Activated CD4-positive, alpha-beta T cell treated with anti-CD3 and anti-CD28 coated beads for 1 hour (primary cell): Measurements from ENCODE around the gene SCFD2.
"Not testable (repeated sequence)": the region's sequence is repeated elsewhere in the genome, so short reads cannot be mapped to it uniquely, and the experiment has no call there.

ENCODE experiments used
- DNase-seq: peaks from one replicate; pipeline ENCODE4 v3.0.0-alpha.2; 2020

The SCFD2 gene

DNA sequence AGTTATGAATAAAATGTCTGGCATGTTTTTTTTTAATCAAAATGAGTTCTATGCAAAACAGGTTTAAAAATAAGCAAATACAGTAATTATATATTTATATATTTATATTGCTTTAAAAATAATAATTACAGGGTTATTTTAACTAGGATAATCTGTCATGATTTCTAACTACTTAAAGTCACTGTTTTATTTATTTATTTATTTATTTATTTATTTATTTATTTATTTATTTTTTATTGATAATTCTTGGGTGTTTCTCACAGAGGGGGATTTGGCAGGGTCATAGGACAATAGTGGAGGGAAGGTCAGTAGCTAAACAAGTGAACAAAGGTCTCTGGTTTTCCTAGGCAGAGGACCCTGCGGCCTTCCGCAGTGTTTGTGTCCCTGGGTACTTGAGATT, 129.2 kb downstream of the SCFD2 start:
- not testable (repeated sequence) for DNase-seq

DNA sequence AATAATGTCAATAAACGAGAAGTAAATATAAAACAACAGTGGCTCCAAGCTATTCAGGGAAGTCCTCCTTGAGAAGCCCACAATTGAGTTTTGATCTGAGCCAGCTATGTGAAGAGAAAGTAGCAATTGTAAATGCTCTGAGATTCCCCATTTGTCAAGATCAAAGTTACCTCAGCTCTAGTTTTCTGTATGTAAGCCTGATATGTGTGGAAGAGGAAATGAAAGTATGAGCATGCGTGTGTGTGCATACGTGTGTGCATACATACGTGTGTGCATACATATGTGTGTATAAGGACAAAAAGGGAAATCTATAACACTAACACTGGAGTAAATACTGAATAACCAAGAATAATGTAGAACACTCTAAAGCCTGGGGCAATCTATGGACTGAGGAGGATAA, 130.3 kb downstream of the SCFD2 start:
- no peak for DNase-seq

DNA sequence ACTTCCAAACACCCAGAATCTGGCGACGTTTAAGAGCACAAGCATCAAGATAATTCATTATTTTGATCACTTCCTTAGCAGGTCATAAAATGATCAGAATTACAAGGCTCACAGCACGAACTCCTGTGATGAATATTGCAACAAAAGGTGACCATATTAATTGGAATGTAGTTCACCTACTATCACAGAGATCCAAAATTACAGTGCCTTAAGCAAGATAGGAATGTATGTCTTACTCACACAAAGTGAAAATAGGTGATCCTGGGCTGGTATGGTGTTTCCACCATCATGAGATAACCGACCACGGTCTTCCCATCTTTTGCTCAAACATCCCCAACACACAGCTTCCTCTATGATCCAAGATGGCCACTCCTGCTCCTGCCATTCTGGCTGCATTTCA, 131.2 kb downstream of the SCFD2 start:
- DNase-seq, result no peak

DNA sequence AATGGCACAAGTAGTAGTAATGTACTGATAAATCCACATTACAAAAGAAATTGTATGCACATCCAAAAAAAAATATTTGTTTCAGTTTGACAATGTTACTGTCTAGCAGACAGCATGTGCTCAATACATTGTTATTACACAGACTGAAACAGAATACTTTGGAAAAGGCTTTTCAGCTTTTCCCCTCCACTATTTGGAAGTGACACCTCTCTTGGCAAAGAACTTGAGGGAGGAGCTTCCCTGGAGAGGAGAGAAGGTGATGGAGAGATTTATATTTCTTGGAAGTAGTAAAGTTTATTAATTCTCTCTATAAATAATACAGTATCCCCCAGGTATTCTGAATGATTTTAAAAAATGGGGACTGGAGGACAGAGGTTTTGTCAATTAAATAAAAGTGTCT, 131.8 kb downstream of the SCFD2 start:
- DNase-seq, result no peak

DNA sequence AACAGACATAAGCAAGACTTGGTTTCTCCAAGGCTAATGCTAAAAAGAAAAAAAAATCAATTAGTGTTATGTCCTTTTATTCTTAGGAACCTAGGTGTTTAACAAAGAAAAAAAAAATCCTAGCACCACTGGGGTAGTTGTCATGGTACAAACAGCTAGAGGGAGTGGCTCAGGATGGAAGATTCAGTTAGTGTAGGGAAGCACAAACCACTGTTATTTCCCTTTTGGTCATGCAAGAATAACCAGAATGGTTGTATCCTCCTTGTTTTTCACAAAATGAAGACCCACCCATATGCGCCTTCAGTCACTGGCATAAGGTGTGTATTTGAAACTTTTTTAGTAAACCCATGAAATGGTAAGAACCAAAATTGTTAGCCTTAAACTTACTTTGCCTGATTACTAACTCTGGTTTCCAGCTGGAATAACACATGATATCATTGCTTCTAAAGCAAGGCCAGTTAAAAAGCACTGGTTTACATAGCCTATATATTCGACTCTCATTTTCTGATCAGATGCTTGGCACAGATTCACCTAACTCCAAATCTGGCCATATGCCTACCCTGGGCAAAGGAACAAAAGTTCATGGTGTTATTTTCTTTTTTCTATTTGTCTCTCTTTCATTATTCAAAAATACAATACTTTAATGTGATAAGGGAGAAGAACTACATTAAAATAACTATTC, 132.6 kb downstream of the SCFD2 start:
- DNase-seq, result no peak

DNA sequence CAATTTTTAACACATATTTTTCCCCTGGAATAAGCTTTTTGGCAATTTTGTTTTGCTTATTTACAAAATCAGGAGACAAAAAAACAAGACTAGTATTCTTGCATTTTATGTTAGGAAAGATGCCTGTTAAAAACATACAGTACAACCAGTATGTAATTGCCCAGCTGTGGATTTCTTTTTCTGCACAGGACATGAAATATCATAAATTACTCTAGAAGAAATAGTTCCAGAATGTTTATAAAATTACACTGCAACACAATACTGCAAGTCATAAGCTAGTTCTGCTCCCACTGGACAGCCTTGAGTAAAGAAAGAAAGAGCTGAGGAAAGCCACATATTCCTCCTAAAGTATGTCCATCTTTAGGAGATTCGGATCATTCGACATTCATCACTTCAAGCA, 133.5 kb downstream of the SCFD2 start:
- DNase-seq, result no peak

DNA sequence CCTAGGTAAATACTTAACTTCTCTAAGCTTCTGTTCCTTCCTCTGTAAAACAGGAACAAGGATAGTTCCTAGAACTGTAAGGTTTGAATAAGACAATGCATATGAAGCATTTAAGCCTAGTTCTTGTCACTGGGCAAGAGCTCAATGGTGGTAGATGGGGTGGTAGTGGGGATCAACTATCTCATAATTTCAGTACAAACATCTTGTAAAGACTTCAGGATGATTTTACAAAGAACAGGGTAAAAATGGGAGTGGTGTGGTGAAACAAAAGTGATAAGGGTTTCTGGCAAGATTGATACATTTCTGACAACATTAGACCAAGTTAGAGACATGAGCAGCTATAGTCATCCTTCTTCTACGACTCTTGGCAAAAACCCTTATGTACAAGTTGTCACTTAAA, 137.8 kb downstream of the SCFD2 start:
- no peak for DNase-seq

DNA sequence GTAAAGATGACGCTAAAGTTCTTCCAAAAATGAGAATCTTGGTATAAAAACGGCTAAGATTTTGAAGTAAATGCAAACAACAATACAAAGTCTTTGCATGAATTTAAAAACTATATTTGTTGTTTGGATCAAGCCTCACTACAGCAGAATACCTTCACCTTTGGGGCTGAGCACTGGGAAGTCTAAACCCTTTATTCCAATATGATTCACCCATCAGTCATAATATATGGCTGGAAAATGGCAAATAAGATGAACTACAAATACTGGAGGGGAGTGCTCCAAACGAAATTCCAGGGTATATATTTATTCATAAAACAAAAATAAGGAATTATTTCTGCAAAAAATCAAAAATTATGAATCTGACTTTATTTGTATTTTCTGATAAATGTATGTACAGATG, 138.4 kb downstream of the SCFD2 start:
- DNase-seq, result no peak

DNA sequence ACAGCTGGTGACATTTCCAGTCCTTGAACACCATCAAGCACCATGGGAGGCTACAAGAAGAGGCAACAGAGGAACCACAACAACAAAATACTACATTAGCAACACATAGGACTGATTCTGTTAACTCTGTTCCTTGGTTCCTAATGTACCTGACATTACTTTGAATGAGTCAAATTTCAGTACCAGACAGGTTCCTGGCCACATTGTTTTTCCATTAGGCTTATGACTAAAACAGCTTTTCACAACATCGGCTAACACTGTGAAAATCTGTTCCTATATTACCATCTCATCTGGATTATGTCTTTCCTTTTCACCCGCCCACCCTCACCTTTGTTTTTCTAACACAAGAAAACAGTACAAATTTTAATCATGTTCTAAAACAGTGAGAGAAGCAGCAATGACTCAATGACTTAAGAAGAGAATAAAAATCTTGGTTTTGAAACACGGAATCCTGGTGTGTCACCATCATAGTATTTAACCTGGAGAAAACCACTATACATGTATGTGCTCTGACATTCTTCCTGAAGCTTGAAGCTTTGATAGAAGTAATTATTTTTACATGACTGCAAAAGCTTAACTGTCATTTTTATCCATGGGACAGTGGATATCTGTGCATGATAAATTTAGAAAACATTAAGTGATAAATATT, 143.9 kb downstream of the SCFD2 start:
- DNase-seq, result no peak

DNA sequence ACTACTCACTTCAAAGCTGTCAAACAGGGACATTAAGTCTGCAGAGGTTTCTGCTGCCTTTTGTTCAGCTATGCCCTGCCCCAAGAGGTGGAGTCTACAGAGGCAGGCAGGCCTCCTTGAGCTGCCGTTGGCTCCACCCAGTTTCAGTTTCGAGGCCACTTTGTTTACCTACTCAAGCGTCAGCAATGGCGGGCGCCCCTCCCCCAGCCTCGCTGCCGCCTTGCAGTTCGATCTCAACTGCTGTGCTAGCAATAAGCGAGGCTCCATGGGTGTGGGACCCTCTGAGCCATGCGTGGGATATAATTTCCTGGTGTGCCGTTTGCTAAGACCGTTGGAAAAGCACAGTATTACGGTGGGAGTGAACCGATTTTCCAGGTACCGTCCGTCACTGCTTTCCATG, 146.7 kb downstream of the SCFD2 start:
- not testable (repeated sequence) for DNase-seq

DNA sequence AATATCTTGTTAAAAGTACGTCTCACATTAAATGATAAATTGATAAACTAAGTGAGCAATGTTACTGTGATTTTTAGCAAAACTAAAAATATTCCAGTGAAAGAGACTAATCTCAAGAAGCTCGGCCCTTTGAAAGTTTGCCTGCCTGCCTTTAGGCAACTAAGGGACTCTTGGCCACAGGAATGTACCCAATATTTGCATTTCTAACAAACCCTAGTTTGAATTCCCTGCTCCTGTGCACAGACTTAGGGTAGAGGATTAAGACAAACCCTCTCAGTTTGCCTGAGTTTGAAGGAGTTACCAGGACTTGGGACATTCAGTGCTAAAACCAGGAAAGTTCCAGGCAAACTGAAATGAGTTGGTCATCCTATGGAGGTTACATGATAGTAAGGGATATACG, 157.1 kb downstream of the SCFD2 start:
- DNase-seq, result no peak

DNA sequence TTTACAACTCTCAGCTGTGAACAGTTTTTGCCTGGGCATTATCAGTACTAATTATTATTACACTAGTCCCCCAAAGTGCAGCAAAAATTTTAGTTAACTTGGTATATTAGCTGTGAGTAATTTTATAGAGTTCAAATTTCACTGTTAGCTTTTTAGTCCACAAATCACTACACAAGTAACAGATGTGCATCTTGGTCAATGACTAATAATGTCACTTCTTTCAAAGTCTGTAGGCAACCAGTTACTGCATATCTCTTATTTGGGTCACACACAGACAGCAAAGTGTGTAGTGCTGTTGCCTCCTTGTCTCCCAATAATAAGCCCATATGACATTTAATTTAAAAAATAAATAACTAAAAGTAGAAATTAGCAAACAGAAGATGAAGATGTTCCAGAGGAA, 159.9 kb downstream of the SCFD2 start:
- DNase-seq, result no peak

DNA sequence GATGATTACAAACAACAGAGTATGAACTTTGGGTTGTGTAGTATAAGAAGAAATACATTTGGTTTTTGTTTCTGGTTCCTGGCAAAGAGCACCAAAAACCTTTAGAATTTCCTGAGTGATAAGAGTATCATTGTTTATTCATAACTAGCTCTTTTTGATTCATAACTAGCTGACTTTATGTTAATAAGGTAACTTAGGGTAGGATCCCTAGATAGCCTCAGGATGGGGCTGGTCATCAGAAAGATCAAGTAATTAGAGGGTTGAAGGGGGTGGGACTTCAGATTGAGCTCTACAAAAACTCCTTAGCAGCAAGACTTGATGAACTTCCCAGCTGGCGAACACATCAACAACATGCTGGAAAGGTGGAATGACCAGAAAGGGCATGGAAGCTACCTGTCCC, 166.5 kb downstream of the SCFD2 start:
- DNase-seq, result no peak

DNA sequence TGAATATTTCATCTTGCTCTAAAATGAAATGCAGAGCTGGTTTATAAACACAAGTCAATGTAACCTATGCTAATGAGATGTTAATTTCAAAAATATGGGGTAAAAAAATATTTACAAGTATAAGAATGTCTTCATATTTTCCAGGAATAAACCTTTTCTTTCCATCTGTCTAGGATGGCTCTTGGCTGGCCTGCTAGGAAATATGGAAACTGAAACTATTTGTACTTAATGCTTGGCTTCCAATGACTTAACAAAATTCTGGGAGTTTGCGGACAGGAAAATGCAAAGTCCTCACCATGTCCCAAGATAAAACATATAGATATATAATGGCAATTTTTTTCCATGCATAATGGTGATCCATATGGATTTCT, 168.1 kb downstream of the SCFD2 start:
- DNase-seq, result no peak

DNA sequence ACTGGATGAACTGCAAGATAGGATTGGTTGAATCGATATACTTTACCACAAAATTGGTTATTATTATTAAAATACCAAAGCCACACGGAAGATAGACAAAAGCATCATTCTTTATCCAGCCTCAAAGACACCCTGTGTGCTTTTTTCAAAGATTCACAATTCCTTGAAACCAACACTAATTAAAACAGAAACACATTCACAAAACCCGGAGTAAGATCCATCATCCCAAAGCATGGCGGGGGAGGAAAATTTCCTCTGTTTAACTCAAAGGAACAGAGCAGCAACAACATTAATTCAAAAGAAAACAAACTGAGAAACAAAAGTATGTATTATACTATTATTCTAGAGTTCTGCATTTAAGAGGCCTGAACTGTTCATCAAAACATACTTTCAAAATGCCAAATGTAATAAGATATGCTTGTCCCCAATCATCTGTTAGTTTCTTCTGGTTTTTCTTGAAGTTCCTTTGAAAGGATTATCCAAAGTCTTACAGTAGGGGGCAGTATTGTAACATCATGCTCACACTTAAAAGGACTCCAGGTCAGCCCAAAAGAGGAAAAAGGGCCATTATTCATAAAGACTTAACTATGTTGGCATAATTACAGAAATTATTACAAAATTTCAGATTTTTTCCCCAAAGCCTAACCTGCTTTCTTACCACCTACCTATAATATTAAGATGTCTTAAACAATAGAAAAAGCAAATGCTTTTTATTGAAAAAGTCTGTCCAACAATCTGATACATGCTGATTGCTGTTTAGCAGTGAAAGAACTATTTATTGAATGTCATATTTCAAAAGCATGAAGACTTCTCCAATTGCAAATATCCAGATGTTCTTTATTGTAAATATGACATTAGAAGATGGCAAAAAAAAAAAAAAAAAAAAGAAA, 168.7 kb downstream of the SCFD2 start:
- DNase-seq, result no peak

DNA sequence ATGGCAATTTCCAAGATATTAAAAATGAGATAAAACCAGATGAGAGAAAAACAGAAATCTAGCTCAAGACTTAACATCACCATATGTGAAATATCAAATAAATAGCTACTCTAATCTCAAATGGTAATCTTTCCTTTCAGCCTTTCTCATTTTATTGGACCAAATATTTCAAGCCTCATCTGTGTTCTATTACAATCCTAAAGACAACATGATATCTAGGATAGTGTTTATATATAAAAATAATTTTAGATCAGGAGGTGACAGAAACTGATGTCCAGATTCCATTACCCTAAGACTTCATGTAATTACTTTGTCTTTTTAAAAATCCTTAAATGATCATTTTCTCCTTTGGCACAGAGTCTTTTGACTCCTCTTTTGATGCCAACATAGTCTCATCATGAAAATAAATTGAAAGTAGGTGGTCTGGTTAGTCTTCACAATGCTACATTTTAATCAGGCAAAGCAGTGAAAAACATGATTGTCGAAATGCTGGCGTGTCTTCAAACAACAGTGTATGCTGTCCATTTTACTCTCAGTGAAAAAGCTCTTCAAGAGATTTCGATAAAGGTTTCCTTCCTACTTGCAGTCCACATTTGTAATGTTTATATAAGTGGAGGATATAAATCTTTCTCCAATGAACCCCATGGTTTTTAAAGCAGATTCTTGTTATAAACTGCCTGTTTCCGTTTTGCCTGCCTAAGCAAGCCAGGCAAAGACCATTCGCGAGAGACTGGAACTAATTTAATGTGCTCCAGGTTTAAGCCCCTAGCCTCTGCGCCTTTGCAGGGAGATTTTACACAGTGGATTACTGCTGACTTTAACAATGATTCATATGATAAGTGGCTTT, 169.8 kb downstream of the SCFD2 start:
- no peak for DNase-seq

DNA sequence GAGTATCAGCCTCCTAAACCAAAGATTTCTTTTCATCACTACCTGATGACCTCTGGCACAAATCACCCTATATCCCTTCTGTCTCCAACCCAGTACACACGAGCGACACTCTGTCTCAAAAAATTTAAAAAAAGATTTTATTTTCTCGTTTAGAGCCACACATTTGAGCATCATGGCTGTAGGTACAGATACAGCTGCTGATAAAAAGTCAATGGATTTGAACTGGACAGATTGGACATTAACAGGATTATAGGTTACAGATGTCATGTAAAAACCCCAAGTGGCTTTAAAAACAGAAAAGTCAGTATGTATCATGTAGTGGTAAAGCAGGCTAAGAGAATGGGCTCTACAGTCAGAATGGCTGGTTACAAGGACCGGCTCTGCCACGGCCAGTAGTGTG, 171.1 kb downstream of the SCFD2 start:
- DNase-seq, result no peak

DNA sequence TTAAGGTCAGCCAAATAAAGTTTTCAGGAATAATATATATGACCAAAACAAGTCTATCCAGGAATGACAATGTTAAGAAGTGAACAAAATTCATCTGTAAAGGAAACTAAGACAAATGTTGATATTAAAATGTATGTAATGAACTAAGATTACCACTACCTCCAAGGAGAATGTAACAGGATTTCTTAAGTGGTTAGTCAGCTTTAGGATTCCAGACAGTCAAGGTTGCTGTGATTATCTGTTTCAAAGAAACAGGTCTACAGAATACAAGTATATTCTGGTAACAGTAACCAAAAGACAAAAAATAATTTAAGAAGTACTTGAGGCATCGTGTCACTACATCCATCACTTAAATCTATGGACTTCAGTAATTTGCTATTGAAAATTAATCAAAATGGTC, 172.8 kb downstream of the SCFD2 start:
- DNase-seq, result no peak

DNA sequence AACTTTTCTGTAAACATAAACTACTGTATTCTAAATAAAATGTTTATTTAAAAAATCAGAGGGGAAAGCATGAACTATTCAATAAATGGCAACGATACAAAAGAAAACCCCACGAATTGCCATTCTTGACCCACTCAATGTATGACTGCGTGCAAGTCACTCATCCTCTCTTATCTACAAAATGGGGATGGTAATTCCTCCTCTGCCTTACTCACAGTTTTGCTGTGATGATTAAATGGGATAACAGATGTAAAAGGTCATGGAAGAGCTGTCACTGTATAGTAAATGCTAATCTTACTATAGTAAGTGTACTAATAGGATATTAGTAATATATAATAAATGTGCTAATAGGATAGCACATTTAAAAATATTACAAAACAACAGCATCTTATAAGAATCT, 173.4 kb downstream of the SCFD2 start:
- no peak for DNase-seq

DNA sequence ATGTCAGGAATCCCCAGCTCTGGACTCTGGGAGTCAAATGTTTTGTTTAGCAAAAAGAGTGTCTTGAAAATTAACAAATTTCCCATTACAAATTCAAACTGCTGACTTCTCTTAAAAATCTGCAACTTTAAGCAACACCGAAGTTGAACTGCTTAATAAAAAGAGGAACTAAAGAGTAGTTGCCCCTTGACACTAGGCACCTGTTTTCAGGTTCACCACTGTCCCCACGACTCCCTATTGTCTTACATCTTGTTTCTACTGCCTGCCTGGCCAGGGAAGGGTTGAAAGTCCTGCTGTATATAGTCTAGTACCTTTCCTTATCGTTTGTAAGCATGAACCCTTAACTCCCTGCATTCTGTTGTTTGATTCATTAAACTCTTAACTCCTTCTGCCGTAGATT, 173.9 kb downstream of the SCFD2 start:
- no peak for DNase-seq

DNA sequence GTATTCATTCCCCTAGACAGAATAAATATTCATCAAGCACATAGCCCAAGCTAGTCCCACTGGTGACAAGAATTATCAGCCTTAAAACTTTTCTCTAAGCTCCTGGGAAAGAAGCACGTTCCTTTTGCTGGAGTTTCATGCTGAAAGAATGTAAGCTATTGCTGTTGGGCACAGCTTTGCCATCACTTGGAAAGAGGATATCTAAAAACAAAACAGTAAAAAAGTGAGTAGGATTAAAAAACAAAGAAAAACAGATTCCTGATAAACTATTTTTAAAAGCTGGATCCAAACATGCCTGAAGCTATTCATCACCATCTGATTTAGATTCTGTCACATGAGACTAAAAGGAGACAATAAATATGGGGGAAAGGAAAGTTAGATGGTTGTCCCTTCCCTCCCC, 176.8 kb downstream of the SCFD2 start:
- DNase-seq, result no peak

DNA sequence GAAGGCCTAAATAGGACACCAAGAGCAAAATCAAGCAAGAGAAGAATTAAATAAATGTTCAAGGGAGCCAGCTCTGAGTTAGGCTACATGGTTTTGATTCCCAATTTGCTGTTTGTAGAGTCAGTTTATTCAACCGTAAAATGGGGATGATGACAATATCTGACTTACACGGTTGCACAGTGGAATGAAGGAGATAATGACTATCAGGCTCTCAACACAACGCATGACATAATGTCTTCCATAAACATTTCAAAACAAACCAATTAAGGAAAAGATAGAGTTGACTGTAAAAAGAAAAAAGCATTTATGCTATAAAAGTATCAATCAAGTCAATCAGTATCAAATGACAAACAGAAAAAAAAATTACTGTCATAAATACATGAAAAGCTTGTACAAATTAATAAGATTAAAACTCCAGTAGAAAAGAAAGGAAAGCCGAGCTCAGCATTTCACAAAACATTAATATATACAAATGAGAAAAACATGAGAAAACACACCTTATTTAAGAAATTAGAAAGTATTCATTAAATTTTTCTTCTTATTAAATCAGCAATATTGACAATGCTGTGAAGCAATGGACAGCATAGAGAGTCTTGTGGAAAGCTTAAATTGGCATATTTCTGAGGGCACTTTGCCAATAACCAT, 179.0 kb downstream of the SCFD2 start:
- DNase-seq, result no peak
